ENCODE measurements around the gene KIF2A.

DNA sequence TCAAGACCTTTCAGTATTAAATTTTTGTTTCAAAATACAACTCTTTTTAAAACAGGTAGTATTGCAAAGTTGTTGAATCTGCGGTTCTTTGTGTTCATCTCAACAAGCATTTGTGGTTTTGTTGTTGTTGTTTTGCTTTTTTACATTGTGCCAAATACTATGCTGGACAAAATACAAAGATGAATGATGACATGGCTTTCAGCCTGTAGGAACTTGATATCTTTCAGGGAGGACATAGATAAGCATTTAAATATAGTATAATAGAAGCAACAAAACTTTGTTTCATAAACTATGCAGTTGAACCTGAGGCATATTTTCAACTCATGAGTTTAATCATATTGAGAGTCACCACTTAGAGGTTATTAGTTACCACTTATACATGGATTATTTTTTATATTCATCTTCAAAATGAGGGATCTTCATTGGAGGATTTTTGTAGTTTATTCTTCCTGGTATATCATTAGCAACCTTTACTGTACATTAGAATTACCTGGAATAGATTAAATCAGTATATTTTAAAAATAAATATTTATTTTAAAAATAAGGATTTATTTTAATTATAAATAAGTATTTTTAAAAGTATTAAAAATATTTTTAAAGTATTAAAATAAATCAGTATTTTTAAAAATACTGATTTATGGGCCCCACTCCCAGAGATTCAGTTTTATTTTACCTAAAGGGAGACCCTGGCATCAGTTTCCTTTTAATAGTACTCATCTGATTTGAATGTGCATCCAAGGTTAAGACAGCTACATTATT, 42.9 kb downstream of the KIF2A start:
- TF ChIP-seq, protein P1, sequence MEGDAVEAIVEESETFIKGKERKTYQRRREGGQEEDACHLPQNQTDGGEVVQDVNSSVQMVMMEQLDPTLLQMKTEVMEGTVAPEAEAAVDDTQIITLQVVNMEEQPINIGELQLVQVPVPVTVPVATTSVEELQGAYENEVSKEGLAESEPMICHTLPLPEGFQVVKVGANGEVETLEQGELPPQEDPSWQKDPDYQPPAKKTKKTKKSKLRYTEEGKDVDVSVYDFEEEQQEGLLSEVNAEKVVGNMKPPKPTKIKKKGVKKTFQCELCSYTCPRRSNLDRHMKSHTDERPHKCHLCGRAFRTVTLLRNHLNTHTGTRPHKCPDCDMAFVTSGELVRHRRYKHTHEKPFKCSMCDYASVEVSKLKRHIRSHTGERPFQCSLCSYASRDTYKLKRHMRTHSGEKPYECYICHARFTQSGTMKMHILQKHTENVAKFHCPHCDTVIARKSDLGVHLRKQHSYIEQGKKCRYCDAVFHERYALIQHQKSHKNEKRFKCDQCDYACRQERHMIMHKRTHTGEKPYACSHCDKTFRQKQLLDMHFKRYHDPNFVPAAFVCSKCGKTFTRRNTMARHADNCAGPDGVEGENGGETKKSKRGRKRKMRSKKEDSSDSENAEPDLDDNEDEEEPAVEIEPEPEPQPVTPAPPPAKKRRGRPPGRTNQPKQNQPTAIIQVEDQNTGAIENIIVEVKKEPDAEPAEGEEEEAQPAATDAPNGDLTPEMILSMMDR (IDR thresholded peaks at IDR 0.05; ENCODE audit: low read depth, low read length): no peak
- TF ChIP-seq POLR2A (IDR thresholded peaks at IDR 0.05; ENCODE audit: extremely low read depth, insufficient read length) (no peak), MYC (IDR thresholded peaks at IDR 0.05; ENCODE audit: low read depth, low read length) (no peak)
- TF ChIP-seq, protein P2, sequence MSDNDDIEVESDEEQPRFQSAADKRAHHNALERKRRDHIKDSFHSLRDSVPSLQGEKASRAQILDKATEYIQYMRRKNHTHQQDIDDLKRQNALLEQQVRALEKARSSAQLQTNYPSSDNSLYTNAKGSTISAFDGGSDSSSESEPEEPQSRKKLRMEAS (IDR thresholded peaks at IDR 0.05; ENCODE audit: low read depth, low read length): no peak
